GM23248 (cell line): ENCODE measurements around the gene RFX8. TPM values are rescaled to one million over a fixed set of nuclear protein-coding genes. Genes with fewer than 3 reads are reported as not detected.

Experiments
- DNase-seq: peaks from one replicate; pipeline ENCODE4 v3.0.0-alpha.2; 2015
- H2AFZ ChIP-seq: fragments of 200-600 bp; sonication (generic); 2 replicates; pipeline ENCODE4 v1.6.1; 2016; ENCODE audit warnings: antibody characterized with exemption
- H3F3A ChIP-seq: fragments of 200-600 bp; sonication (generic); 2 replicates; pipeline ENCODE4 v1.6.1; 2016; ENCODE audit warnings: mild to moderate bottlenecking, antibody characterized with exemption, mixed run types; ENCODE audit not compliant: insufficient read depth
- H3K27ac ChIP-seq: fragments of 200-600 bp; sonication (generic); 2 replicates; pipeline ENCODE4 v1.5.1; 2016; ENCODE audit warnings: mild to moderate bottlenecking
- H3K27me3 ChIP-seq: fragments of 200-600 bp; sonication (generic); replicated peaks from 2 replicates; pipeline ENCODE4 v1.6.1; 2016; ENCODE audit warnings: mild to moderate bottlenecking; ENCODE audit not compliant: insufficient read depth
- H3K36me3 ChIP-seq: fragments of 200-600 bp; sonication (generic); 2 replicates; pipeline ENCODE4 v1.6.1; 2016; ENCODE audit warnings: low read depth, mild to moderate bottlenecking
- H3K4me1 ChIP-seq: fragments of 200-600 bp; sonication (generic); 2 replicates; pipeline ENCODE4 v1.6.1; 2016; ENCODE audit warnings: mild to moderate bottlenecking; ENCODE audit not compliant: insufficient read depth
- H3K4me2 ChIP-seq: fragments of 200-600 bp; sonication (generic); one replicate; pipeline ENCODE4 v1.6.1; 2016; ENCODE audit warnings: mild to moderate bottlenecking; ENCODE audit not compliant: unreplicated experiment
- H3K4me3 ChIP-seq: fragments of 200-600 bp; sonication (generic); 2 replicates; pipeline ENCODE4 v1.5.1; 2016; ENCODE audit warnings: mild to moderate bottlenecking
- H3K79me2 ChIP-seq: fragments of 200-600 bp; sonication (generic); 2 replicates; pipeline ENCODE4 v1.6.1; 2016; ENCODE audit warnings: mild to moderate bottlenecking; ENCODE audit not compliant: insufficient read depth
- H3K9ac ChIP-seq: fragments of 200-600 bp; sonication (generic); 2 replicates; pipeline ENCODE4 v1.6.1; 2016; ENCODE audit warnings: mild to moderate bottlenecking
- H3K9me2 ChIP-seq: fragments of 200-600 bp; sonication (generic); 2 replicates; pipeline ENCODE4 v1.6.1; 2016; ENCODE audit warnings: mixed run types, mild to moderate bottlenecking, moderate library complexity; ENCODE audit not compliant: insufficient read depth
- H3K9me3 ChIP-seq: fragments of 200-600 bp; sonication (generic); one replicate; pipeline ENCODE4 v1.6.1; 2017; ENCODE audit warnings: low read depth
- H4K20me1 ChIP-seq: fragments of 200-600 bp; sonication (generic); 2 replicates; pipeline ENCODE4 v1.6.0; 2016; ENCODE audit not compliant: insufficient read depth
- EZH2 ChIP-seq: fragments of 200-600 bp; sonication (generic); IDR thresholded peaks from 2 replicates; pipeline ENCODE4 v1.6.1; 2018; ENCODE audit warnings: antibody characterized with exemption, mild to moderate bottlenecking; ENCODE audit not compliant: insufficient read depth, poor library complexity, severe bottlenecking
- EZH2phosphoT487 ChIP-seq: fragments of 200-600 bp; sonication (generic); IDR thresholded peaks from 2 replicates; pipeline ENCODE4 v1.6.1; 2018; ENCODE audit warnings: antibody characterized with exemption, moderate library complexity, mild to moderate bottlenecking, low read depth; ENCODE audit not compliant: insufficient read depth
- WGBS, 2 experiments: methylation state at CpG; one replicate each; pipeline ENCODE4 v1.1.6; 2015 to 2017; ENCODE audit warnings: low lambda C conversion rate in 2 of 2, low coverage in 1 of 2; ENCODE audit errors: missing lambda C conversion rate in 2 of 2; 5-methylcytosine and 5-hydroxymethylcytosine counted together
- in situ Hi-C: fragments of 300-500 bp; cut with MboI; formaldehyde crosslinking; loops from 2 replicates; pipeline ENCODE4 v1.15.0; 2020
- polyA plus RNA-seq: library from polyadenylated mRNA; unstranded; fragments of >200 nt; fragmentation: Nextera tagmentation; extraction: Ambion mirVana; gene quantifications from 2 replicates; pipeline ENCODE4 v1.2.1, GENCODE V29; 2016
- total RNA-seq: library from RNA; depleted of rRNA; stranded (reverse); fragments of >200 nt; shearing (Covaris generic); gene quantifications from 2 replicates; pipeline ENCODE4 v1.2.3, GENCODE V29; 2014

RFX8 gene
- total and polyA plus RNA-seq, 2 experiments from 2014 or later: 5.9 to 6.4 TPM

GRCh38 chr2:101480764-101481163, 5.9 kb upstream of the RFX8 start:
- H3K9ac ChIP-seq: no peak overlapping the region
- H3K27me3 ChIP-seq: no peaks in the 10 kb centered on the region
- in situ Hi-C loops: no loop called here
- H3K36me3 ChIP-seq: no peaks in the 10 kb centered on the region
- TF ChIP-seq EZH2 (no peak), EZH2phosphoT487 (no peak)
- no peaks in the 10 kb centered on the region for H3K79me2 ChIP-seq
- no peak overlapping the region for H3K4me3 ChIP-seq
- WGBS, 2 experiments: 94% methylated on average over 8 of the region's 8 CpGs
- no peak overlapping the region for H3K27ac ChIP-seq
- no peaks in the 10 kb centered on the region for H3K9me2 ChIP-seq
- peaks cover 18% of the 10 kb centered on the region for H3F3A ChIP-seq
- H3K9me3 ChIP-seq: no peaks in the 10 kb centered on the region
- no peak overlapping the region for H3K4me2 ChIP-seq
- no peak overlapping the region for H2AFZ ChIP-seq
- no peak for DNase-seq
- H4K20me1 ChIP-seq: no peaks in the 10 kb centered on the region
- peaks cover 24% of the 10 kb centered on the region for H3K4me1 ChIP-seq

GRCh38 chr2:101479810-101480209, 4.9 kb upstream of the RFX8 start:
- H3K27me3 ChIP-seq: no peaks in the 10 kb centered on the region
- H3K4me3 ChIP-seq: no peak overlapping the region
- no peak overlapping the region for H3K4me2 ChIP-seq
- H3K4me1 ChIP-seq: peaks cover 30% of the 10 kb centered on the region
- no peaks in the 10 kb centered on the region for H3K79me2 ChIP-seq
- TF ChIP-seq EZH2 (no peak), EZH2phosphoT487 (no peak)
- H3K36me3 ChIP-seq: no peaks in the 10 kb centered on the region
- H3F3A ChIP-seq: peaks cover 18% of the 10 kb centered on the region
- no peak overlapping the region for H3K9ac ChIP-seq
- no peaks in the 10 kb centered on the region for H3K9me2 ChIP-seq
- H2AFZ ChIP-seq: 0 out of 2 replicates have a peak overlapping the region, but pooled peaks have one; percentile 66
- H3K9me3 ChIP-seq: no peaks in the 10 kb centered on the region
- no peak overlapping the region for H3K27ac ChIP-seq
- H4K20me1 ChIP-seq: no peaks in the 10 kb centered on the region
- in situ Hi-C loops: no loop called here
- DNase-seq: no peak
- 95% methylated on average over 9 of the region's 9 CpGs for WGBS, 2 experiments

- Histone ChIP-seq H3F3A (peaks cover 18% of the 10 kb centered on the region), H3K79me2 (no peaks in the 10 kb centered on the region), H3K27ac (no peak overlapping the region), H2AFZ (peak overlapping the region; percentile 66), H3K9me2 (no peaks in the 10 kb centered on the region), H3K9ac (no peak overlapping the region), H3K27me3 (no peaks in the 10 kb centered on the region), H4K20me1 (no peaks in the 10 kb centered on the region), H3K9me3 (no peaks in the 10 kb centered on the region), H3K4me2 (peak overlapping the region; percentile 47), H3K36me3 (no peaks in the 10 kb centered on the region), H3K4me3 (no peak overlapping the region), H3K4me1 (peaks cover 30% of the 10 kb centered on the region)
- in situ Hi-C loops: no loop called here
- 12 to 17% methylated on average over 4 of the region's 4 CpGs for WGBS, 2 experiments
- no peak for TF ChIP-seq EZH2phosphoT487
- no peak for TF ChIP-seq EZH2
- peak; percentile 34 for DNase-seq
These were observed 4.4 kb upstream of the RFX8 start for GRCh38 chr2:101479328-101479727.

- no peaks in the 10 kb centered on the region for H4K20me1 ChIP-seq
- 64 to 67% methylated on average over 2 of the region's 2 CpGs for WGBS, 2 experiments
- no peaks in the 10 kb centered on the region for H3K27me3 ChIP-seq
- H3K9me3 ChIP-seq: no peaks in the 10 kb centered on the region
- no peaks in the 10 kb centered on the region for H3K9me2 ChIP-seq
- H3F3A ChIP-seq: peaks cover 22% of the 10 kb centered on the region
- H3K4me1 ChIP-seq: peaks cover 30% of the 10 kb centered on the region
- no peak overlapping the region for H3K27ac ChIP-seq
- H3K9ac ChIP-seq: no peak overlapping the region
- in situ Hi-C loops: no loop called here
- H3K79me2 ChIP-seq: peaks cover 8% of the 10 kb centered on the region
- no peak for TF ChIP-seq EZH2
- no peak for TF ChIP-seq EZH2phosphoT487
- DNase-seq: peak; percentile 38
- peak overlapping the region; percentile 66; the same call in 1 of the 2 replicates for H2AFZ ChIP-seq
- no peaks in the 10 kb centered on the region for H3K36me3 ChIP-seq
- H3K4me2 ChIP-seq: peak overlapping the region; percentile 47
- H3K4me3 ChIP-seq: no peak overlapping the region
These were observed 3.5 kb upstream of the RFX8 start for GRCh38 chr2:101478181-101479001.
